ENCODE data around the gene TOMM70.
A peak's percentile ranks its signal among the peaks of the same experiment; 100 is the strongest.
"Not testable (repeated sequence)": the region's sequence is repeated elsewhere in the genome, so short reads cannot be mapped to it uniquely, and the experiment has no call there.

TOMM70 gene

GRCh38 chr3:100400780-100401673, at the start of gene TOMM70, which contains the start of gene LNP1:
Gene TOMM70, minus strand, starts transcription at chr3:100401089. Its CDS starts 140 bp downstream, at chr3:100400949.
Gene LNP1, plus strand, starts transcription at chr3:100401539. Its CDS starts 28,191 bp downstream, at chr3:100429730.
- TF ChIP-seq CTCF (IDR thresholded peaks at IDR 0.05; ENCODE audit: low read depth, low read length), result no peak
- peak within 1 kb of the TSS; percentile 79 for H3K4me3 ChIP-seq (ENCODE audit: low read depth, low read length)
- in situ Hi-C loops (cut with HindIII; ENCODE audit: low sequenced_read_pairs), result no loop called here
- DNase-seq (ENCODE audit: low read depth, low spot score), result peak; percentile 97

GRCh38 chr3:100449214-100449613, 48.3 kb upstream of the TOMM70 start:
- no peak overlapping the region for H3K4me3 ChIP-seq (ENCODE audit: low read depth, low read length)
- DNase-seq (ENCODE audit: low read depth, low spot score), result no peak
- in situ Hi-C loops (cut with HindIII; ENCODE audit: low sequenced_read_pairs), result no loop called here
- TF ChIP-seq CTCF (IDR thresholded peaks at IDR 0.05; ENCODE audit: low read depth, low read length), result no peak

- in situ Hi-C loops (cut with HindIII; ENCODE audit: low sequenced_read_pairs), result no loop called here
- TF ChIP-seq CTCF (IDR thresholded peaks at IDR 0.05; ENCODE audit: low read depth, low read length), result no peak
Observed at GRCh38 chr3:100448079-100448478, 47.2 kb upstream of the TOMM70 start.

GRCh38 chr3:100447067-100447466, 46.2 kb upstream of the TOMM70 start:
- DNase-seq (ENCODE audit: low read depth, low spot score); in situ Hi-C loops (cut with HindIII; ENCODE audit: low sequenced_read_pairs); H3K4me3 ChIP-seq (ENCODE audit: low read depth, low read length): not testable (repeated sequence)

More at GRCh38 chr3:100448079-100448478, 47.2 kb upstream of the TOMM70 start:
- DNase-seq (ENCODE audit: low read depth, low spot score), result no peak
- no peak overlapping the region for H3K4me3 ChIP-seq (ENCODE audit: low read depth, low read length)

- no peak for TF ChIP-seq CTCF (IDR thresholded peaks at IDR 0.05; ENCODE audit: low read depth, low read length)
- no peak for DNase-seq (ENCODE audit: low read depth, low spot score)
- in situ Hi-C loops (cut with HindIII; ENCODE audit: low sequenced_read_pairs), result no loop called here
- H3K4me3 ChIP-seq (ENCODE audit: low read depth, low read length), result no peak overlapping the region
Observed at GRCh38 chr3:100443690-100444089, 42.8 kb upstream of the TOMM70 start.

GRCh38 chr3:100440895-100441294, 40.0 kb upstream of the TOMM70 start:
- no peak for DNase-seq (ENCODE audit: low read depth, low spot score)
- in situ Hi-C loops (cut with HindIII; ENCODE audit: low sequenced_read_pairs), result no loop called here
- H3K4me3 ChIP-seq (ENCODE audit: low read depth, low read length), result no peak overlapping the region
- TF ChIP-seq CTCF (IDR thresholded peaks at IDR 0.05; ENCODE audit: low read depth, low read length), result no peak

- no peak overlapping the region for H3K4me3 ChIP-seq (ENCODE audit: low read depth, low read length)
- no peak for DNase-seq (ENCODE audit: low read depth, low spot score)
- in situ Hi-C loops (cut with HindIII; ENCODE audit: low sequenced_read_pairs), result no loop called here
- TF ChIP-seq CTCF (IDR thresholded peaks at IDR 0.05; ENCODE audit: low read depth, low read length), result no peak
Observed at GRCh38 chr3:100438623-100438974, 37.7 kb upstream of the TOMM70 start.
